ENCODE measurements around the gene CACNA1A.

- TF ChIP-seq EZH2 (IDR thresholded peaks at IDR 0.05; ENCODE audit: insufficient read depth, poor library complexity, severe bottlenecking), result no peak
- no peak for TF ChIP-seq EZH2phosphoT487 (IDR thresholded peaks at IDR 0.05; ENCODE audit: insufficient read depth, low read depth)
Measured at GRCh38 chr19:13382633-13382938, 123.7 kb downstream of the CACNA1A start.

Measured in GM23248 (cell line).